HG03521 (cell line): ENCODE measurements around the gene GLTP.
"Not testable (repeated sequence)": the region's sequence is repeated elsewhere in the genome, so short reads cannot be mapped to it uniquely, and the experiment has no call there.

Experiments
- ATAC-seq: cut with Tn5 transposase; IDR thresholded peaks from one replicate; pipeline ENCODE4 v1.9.1; 2021; ENCODE audit warnings: mild to moderate bottlenecking, moderate library complexity; ENCODE audit not compliant: unreplicated experiment

The GLTP gene

DNA sequence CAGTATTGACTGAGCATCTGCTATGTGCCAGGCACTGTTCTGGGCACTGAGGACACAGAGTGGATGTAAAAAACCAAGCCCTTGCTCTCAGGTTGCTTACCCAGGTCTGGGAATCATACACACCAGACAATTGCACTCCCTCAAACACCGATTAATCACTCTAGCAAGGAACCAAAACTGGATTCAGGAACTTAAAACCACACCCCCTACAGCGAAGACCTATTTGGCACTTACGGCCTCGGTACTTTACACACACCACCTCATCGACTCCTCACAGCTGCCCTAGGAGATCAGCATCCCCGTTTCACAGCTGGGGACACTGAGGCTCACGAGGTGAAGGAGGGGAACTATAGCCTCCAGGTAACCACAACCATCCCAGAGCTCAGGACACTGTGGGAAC lies 1.6 kb downstream of the GLTP start:
- no peak for ATAC-seq

DNA sequence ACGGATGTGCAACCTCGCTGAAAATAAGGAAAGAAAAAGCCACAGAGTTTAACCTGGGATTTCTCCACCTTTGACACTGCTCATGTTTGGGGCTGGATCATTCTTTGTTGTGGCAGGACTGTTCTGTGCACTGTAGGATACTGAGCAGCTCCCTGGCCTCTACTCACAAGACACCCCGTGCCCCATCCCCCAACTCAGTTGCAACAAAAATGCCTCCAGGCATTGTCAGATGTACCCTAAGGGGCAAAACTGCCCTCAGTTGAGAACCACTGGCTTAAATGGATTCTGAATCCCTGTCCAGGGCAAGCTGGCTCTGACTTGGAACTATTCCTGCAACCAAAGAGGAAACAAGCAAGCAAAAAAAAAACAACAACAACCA lies 2.1 kb downstream of the GLTP start:
- no peak for ATAC-seq

- ATAC-seq = no peak
These were observed 2.7 kb downstream of the GLTP start for GRCh38 chr12:109877504-109878246.

- ATAC-seq = no peak
These were observed 3.9 kb downstream of the GLTP start for GRCh38 chr12:109876406-109876805.

DNA sequence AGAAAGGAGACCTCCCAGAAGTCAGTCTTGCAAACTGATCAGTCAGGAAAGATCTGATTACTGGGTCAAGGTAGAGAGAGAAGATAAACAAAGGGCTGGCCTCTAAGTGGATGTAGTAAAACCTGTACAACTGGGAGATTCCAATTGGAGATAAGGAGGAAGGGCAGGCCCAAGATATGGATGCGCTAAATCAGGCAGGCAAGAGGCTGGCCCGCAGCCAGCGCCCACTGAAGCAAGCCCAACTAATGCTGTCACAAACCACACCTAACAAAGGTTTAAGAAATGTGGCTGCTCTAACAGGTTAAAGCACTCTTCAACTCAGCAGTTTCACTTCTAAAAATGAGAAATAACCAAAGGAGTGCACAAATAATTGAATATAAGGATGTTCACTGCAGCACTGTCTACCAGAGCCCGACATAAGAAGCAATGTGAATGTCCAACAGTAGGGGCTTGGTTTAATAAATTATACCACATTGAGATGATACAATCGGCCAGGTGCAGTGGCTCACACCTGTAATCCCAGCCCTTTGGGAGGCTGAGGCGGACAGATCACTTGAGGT lies 4.7 kb downstream of the GLTP start:
- no peak for ATAC-seq

- no peak for ATAC-seq
These were observed 6.7 kb downstream of the GLTP start for GRCh38 chr12:109873653-109874052.

DNA sequence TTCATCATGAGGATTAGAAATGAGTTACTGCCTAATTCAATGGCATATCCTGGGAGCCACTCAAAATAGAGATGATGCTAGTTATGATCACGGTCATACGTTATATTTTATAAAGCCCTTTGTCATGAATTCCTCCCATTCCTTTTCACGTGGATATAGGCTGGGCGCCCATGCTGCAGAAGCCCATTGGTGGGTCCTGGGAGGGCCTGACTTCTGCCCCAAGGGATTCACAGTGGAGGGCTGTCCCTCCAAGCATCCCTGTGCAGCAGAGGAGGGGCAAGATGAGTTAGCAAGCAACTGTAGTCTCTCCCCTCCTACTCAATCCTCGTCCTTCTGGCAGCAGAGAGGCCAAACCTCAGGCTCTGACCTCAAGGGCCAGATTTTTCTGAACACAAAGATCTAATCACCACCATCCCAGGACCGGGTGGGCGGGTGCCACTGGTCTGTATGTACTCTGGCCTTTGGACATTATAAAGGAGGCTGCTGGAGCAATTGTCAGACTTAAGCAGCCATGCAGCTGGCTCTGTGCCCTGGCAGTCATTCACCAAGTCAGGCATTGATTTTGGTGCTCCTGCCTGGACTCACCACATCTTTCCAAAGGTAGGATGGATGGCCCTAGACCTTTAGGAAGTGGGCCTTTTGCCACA lies 8.6 kb downstream of the GLTP start:
- no peak for ATAC-seq

GRCh38 chr12:109870648-109871047 lies 9.7 kb downstream of the GLTP start:
- ATAC-seq = no peak

- no peak for ATAC-seq
These were observed 11.9 kb downstream of the GLTP start for GRCh38 chr12:109868182-109869051.

DNA sequence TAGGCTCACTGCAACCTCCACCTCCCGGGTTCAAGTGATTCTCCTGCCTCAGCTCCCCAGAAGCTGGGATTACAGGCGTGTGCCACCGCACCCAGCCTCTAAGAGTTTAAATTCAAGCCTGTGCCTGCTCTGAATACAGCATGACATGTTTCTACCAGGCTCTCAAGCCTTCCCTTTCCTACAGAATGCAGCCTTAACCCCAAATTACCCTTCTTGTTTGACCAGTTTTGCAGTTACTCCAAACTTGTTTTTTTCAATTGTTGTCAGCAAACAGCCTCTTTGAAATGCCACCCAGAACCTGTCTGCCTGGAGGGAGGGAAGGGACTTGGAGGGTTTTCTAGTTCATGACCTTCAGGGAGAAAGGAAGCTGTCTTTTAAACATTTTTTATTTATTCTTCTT lies 15.4 kb downstream of the GLTP start:
- ATAC-seq = no peak

DNA sequence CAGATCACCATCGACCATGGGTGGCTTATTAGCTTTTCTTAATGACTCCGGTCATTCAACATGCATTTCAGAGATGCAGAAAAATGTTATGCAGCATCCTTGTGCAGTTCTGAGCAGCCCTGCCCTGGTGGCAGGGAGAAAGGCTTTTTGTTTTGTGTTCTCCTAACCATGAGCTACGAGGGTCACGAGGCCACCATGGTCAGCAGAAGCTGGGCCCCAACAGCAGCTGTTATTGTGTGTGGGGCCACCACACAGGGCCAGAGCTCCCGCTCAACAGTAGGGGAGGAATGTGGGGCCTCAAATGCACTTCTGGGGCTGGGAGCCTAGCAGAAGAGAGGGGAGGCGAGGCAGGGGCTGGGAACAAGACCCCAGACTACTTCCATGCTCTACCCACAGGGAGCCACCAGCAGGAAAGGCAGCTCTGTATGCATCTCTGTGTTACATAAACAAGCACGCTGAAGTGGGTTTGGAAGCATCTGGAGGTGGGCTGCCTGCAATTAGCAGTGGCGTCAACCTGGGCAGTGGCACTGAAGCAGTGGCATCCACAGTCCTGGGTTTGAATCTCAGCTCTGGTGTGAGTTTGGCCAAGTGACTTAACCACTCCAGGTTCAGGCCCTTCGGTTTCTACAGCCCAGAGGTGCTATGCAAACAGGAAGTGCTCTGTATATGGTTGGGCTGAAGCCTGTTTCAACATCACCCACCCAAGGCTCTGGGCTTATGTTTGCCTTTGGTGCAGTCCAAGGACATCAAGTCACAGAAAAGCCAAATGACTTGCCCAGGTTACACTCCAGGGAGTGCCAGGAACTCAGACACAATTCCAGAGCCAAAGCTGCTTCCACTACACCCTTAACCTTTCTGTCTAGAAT lies 16.3 kb downstream of the GLTP start:
- ATAC-seq = no peak

GRCh38 chr12:109862491-109862890 lies 17.9 kb downstream of the GLTP start:
- ATAC-seq = not testable (repeated sequence)

DNA sequence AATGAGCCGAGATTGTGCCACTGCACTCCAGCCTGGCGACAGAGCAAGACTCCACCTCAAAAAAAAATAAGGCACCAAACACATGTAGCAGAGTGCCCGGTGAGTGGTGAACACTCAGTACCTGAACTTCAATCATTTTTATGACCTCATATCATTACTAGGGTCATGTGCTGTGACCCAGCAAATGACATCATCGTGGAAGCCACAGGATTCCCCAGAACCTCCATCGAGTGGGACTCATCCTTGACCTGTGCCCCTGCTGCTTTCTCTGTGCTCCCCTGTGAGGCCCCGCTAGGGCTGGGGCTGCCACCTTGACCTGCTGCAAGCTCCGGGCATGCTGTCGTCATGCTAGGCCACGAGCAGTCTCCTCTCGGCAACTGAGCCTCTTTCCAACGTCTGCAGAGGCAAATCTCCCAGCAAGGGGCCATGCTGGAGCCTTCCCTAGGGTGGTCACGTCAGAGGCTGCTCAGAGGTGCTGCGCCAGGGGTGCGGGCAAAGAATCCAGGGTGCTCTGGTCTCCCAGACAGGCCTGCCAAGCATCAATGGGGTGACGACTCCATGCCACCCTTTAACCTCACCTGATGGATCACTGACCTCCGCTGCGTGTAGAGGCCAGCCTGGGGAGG lies 18.5 kb downstream of the GLTP start:
- ATAC-seq = no peak

GRCh38 chr12:109860977-109861376 lies 19.4 kb downstream of the GLTP start:
- no peak for ATAC-seq

DNA sequence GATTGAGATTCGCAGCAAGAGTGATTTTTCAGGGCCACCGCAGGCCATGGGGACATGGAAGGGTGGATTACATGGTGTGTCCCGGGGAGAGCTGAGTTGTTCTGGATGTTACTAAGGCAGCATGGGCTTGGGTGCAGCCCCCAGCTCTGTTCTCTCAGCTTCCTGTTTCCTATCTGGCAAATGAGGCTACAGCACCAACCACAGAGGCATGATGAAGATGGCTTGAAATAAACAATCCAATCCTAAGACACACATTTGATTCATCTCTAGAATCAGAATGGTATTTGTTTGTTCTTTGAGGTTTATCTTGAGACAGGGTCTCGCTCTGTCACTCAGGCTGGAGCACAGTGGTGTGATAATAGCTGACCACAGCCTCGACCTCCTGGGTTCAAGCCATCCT lies 21.6 kb downstream of the GLTP start:
- ATAC-seq = no peak

DNA sequence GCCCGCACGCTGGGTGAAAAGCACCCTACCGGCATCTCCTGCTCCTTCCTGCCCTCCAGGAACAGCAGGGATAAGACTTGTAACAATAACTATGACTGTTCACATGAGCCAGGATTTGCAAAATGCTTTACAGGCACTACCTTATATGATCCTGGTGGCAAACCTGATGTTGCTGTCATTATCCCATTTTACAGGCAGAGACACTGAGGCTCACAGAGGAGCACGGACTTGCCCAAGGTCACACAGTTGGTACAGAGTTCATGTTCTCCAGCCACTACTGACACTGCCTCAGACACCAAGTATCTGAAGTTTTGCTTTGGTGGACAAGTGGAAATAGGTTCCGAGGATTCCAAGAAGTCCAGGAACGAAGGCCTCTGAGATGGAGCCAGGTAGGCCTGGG lies 22.6 kb downstream of the GLTP start:
- no peak for ATAC-seq

- ATAC-seq = no peak
These were observed 25.0 kb downstream of the GLTP start for GRCh38 chr12:109855377-109855776.

GRCh38 chr12:109850518-109850917 lies 29.8 kb downstream of the GLTP start:
- ATAC-seq = not testable (repeated sequence)

GRCh38 chr12:109847142-109847735 lies 33.1 kb downstream of the GLTP start:
- no peak for ATAC-seq

DNA sequence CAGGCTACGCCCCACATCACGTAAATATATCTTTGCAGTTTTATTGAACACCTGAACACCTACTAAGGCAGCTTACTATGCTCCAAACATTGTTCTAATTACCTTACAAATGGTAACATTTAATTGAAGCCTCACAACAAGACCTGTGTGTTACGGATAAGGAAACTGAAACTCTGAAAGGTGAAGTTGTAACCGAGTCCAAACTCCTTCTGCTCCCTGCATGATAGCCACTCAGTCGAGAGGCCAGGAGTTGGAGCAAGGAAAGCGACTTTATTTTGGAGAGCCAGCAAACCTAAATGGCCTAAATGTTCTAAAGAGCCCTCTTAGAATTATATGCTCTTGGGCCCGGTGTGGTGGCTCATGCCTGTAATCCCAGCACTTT lies 34.5 kb downstream of the GLTP start:
- ATAC-seq = no peak
